Uterus (tissue), 2 donors: ENCODE results near the gene LHFPL6.

Experiments
- CTCF ChIP-seq, 4 experiments: fragments of 200-600 bp in 2 of 4; fragments of 450-650 bp in 2 of 4; sonication (generic) in 2 of 4; IDR thresholded peaks; one replicate each; pipeline ENCODE4 v1.5.1; 2016 to 2019; ENCODE audit warnings: antibody characterized with exemption in 4 of 4, mild to moderate bottlenecking in 2 of 4, moderate library complexity in 1 of 4
- POLR2A ChIP-seq, 2 donors: fragments of 450-650 bp; IDR thresholded peaks; one replicate each; pipeline ENCODE4 v1.6.1; 2016; ENCODE audit warnings: antibody characterized with exemption in 2 of 2, mild to moderate bottlenecking in 1 of 2, moderate library complexity in 1 of 2

- no peak for TF ChIP-seq CTCF (IDR thresholded peaks at IDR 0.05)
- TF ChIP-seq POLR2A (IDR thresholded peaks at IDR 0.05) = no peak
Measured at GRCh38 chr13:39433651-39434050, 169.3 kb downstream of the LHFPL6 start.
